IMR-90 (cell line): ENCODE measurements around the gene MPZL3. TPM values are rescaled to one million over a fixed set of nuclear protein-coding genes. Genes with fewer than 3 reads are reported as not detected.

Experiments
- ATAC-seq: fragments of 200-7000 bp; cut with Tn5 transposase; 2 replicates; pipeline ENCODE4 v1.9.1; 2020; ENCODE audit warnings: low read depth, mild to moderate bottlenecking, moderate library complexity
- BruUV-seq: library from RNA; stranded (reverse); fragments of 400-500 nt; replicated peaks from 2 replicates; lab custom pipeline; 2021; lab: Mats Ljungman, UMichigan
- CTCF ChIA-PET: fragments of 300-600 bp; formaldehyde crosslinking; extraction: SDS; loops from one replicate; lab custom pipeline; 2021; ENCODE audit warnings: antibody characterized with exemption; lab: Yijun Ruan, JAX
- POLR2A ChIA-PET: fragments of 300-600 bp; sonication (Branson Sonifier 250); formaldehyde crosslinking; loops from one replicate; lab custom pipeline; 2022; ENCODE audit warnings: antibody characterized with exemption; ENCODE audit not compliant: unreplicated experiment; lab: Charles Lee
- DNase-seq: peaks from one replicate; pipeline ENCODE4 v3.0.0; 2013
- H2AFZ ChIP-seq: replicated peaks from 2 replicates; pipeline ENCODE3; 2013; ENCODE audit warnings: low read length, mild to moderate bottlenecking; ENCODE audit not compliant: poor library complexity
- H2AK5ac ChIP-seq: 2 replicates; pipeline ENCODE4 v1.6.1; 2013; ENCODE audit warnings: low read depth, low read length, inconsistent platforms
- H2AK9ac ChIP-seq: replicated peaks from 2 replicates; pipeline ENCODE3; 2013; ENCODE audit warnings: mild to moderate bottlenecking, low read depth, low read length, moderate library complexity; ENCODE audit not compliant: poor library complexity
- H2BK120ac ChIP-seq: 2 replicates; pipeline ENCODE4 v1.6.1; 2013; ENCODE audit warnings: low read depth, low read length, inconsistent platforms
- H2BK15ac ChIP-seq: 3 replicates; pipeline ENCODE4 v1.6.1; 2013; ENCODE audit warnings: low read depth, low read length, inconsistent platforms
- H2BK20ac ChIP-seq: 2 replicates; pipeline ENCODE4 v1.6.1; 2013; ENCODE audit warnings: low read depth, mild to moderate bottlenecking, inconsistent platforms, low read length, moderate library complexity
- H2BK5ac ChIP-seq: 2 replicates; pipeline ENCODE4 v1.6.1; 2013; ENCODE audit warnings: mild to moderate bottlenecking, low read depth, low read length, inconsistent platforms; ENCODE audit not compliant: poor library complexity, severe bottlenecking
- H3K14ac ChIP-seq: replicated peaks from 2 replicates; pipeline ENCODE4 v1.6.1; 2013; ENCODE audit warnings: low read depth, low read length, inconsistent platforms
- H3K18ac ChIP-seq: 2 replicates; pipeline ENCODE4 v1.6.1; 2013; ENCODE audit warnings: low read depth, low read length, control low read depth
- H3K23ac ChIP-seq: 2 replicates; pipeline ENCODE4 v1.6.1; 2013; ENCODE audit warnings: low read depth, low read length, inconsistent platforms
- H3K27ac ChIP-seq: 2 replicates; pipeline ENCODE4 v1.5.1; 2013; ENCODE audit warnings: mild to moderate bottlenecking, control low read depth, low read length; ENCODE audit not compliant: insufficient read depth
- H3K27me3 ChIP-seq: 2 replicates; pipeline ENCODE4 v1.6.1; 2013; ENCODE audit warnings: low read length; ENCODE audit not compliant: control insufficient read depth, insufficient read depth
- H3K36me3 ChIP-seq: 2 replicates; pipeline ENCODE4 v1.6.1; 2013; ENCODE audit warnings: low read length, mixed read lengths; ENCODE audit not compliant: control insufficient read depth, insufficient read depth
- H3K4ac ChIP-seq: 2 replicates; pipeline ENCODE4 v1.6.1; 2013; ENCODE audit warnings: low read depth, low read length, inconsistent platforms
- H3K4me1 ChIP-seq: 2 replicates; pipeline ENCODE4 v1.6.1; 2013; ENCODE audit warnings: low read length, mixed read lengths; ENCODE audit not compliant: control insufficient read depth, insufficient read depth
- H3K4me2 ChIP-seq: 2 replicates; pipeline ENCODE4 v1.6.1; 2013; ENCODE audit warnings: low read depth, mild to moderate bottlenecking, control low read depth, low read length, moderate library complexity
- H3K4me3 ChIP-seq: 2 replicates; pipeline ENCODE4 v1.5.1; 2013; ENCODE audit warnings: low read depth, mild to moderate bottlenecking, control low read depth, low read length, moderate library complexity; ENCODE audit not compliant: insufficient read depth
- H3K56ac ChIP-seq: 2 replicates; pipeline ENCODE4 v1.6.1; 2013; ENCODE audit warnings: low read length, inconsistent platforms; ENCODE audit not compliant: insufficient read depth; ENCODE audit errors: extremely low read depth
- H3K79me1 ChIP-seq, 2 experiments: 2 replicates each; pipeline ENCODE4 v1.6.1; 2013; ENCODE audit warnings: low read length in 2 of 2, inconsistent platforms in 1 of 2, low read depth in 1 of 2
- H3K9ac ChIP-seq: 2 replicates; pipeline ENCODE4 v1.6.1; 2013; ENCODE audit warnings: low read depth, low read length, control low read depth
- H3K9me1 ChIP-seq: 2 replicates; pipeline ENCODE4 v1.6.1; 2013; ENCODE audit warnings: low read length, inconsistent platforms; ENCODE audit not compliant: insufficient read depth
- H3K9me3 ChIP-seq: 2 replicates; pipeline ENCODE4 v1.6.1; 2013; ENCODE audit warnings: low read length; ENCODE audit not compliant: control insufficient read depth, insufficient read depth
- H4K20me1 ChIP-seq: 2 replicates; pipeline ENCODE4 v1.6.1; 2013; ENCODE audit warnings: low read length, inconsistent platforms; ENCODE audit not compliant: insufficient read depth
- H4K5ac ChIP-seq: 2 replicates; pipeline ENCODE4 v1.6.1; 2013; ENCODE audit warnings: mild to moderate bottlenecking, low read depth, low read length, control low read depth
- H4K8ac ChIP-seq, 2 experiments: 2 replicates each; pipeline ENCODE4 v1.6.1; 2013; ENCODE audit warnings: low read depth in 2 of 2, low read length in 2 of 2, control low read depth in 1 of 2, inconsistent platforms in 1 of 2
- H4K91ac ChIP-seq: 2 replicates; pipeline ENCODE4 v1.6.1; 2013; ENCODE audit warnings: low read depth, low read length, inconsistent platforms; ENCODE audit not compliant: insufficient read depth
- CEBPB ChIP-seq: IDR thresholded peaks from 2 replicates; pipeline ENCODE4 v1.6.1; 2012; ENCODE audit warnings: low read depth, low read length, improper control_type of control experiment
- CTCF ChIP-seq: conservative IDR thresholded peaks from 2 replicates; pipeline ENCODE4 v1.5.1; 2012; ENCODE audit warnings: mild to moderate bottlenecking, low read depth, low read length, improper control_type of control experiment
- ELK1 ChIP-seq: fragments of 150-350 bp; IDR thresholded peaks from 2 replicates; pipeline ENCODE4 v1.6.1; 2016; ENCODE audit warnings: low read depth, mild to moderate bottlenecking, low read length, moderate library complexity, borderline replicate concordance
- MAFK ChIP-seq: IDR thresholded peaks from 2 replicates; pipeline ENCODE4 v1.6.1; 2012; ENCODE audit warnings: low read depth, low read length, improper control_type of control experiment
- MAZ ChIP-seq: IDR thresholded peaks from 2 replicates; pipeline ENCODE4 v1.6.1; 2012; ENCODE audit warnings: low read depth, mild to moderate bottlenecking, low read length, improper control_type of control experiment, moderate library complexity, borderline replicate concordance
- MXI1 ChIP-seq: IDR thresholded peaks from 2 replicates; pipeline ENCODE4 v1.6.1; 2012; ENCODE audit warnings: low read depth, mild to moderate bottlenecking, low read length, moderate library complexity, borderline replicate concordance
- POLR2A ChIP-seq: IDR thresholded peaks from 2 replicates; pipeline ENCODE4 v1.6.1; 2012; ENCODE audit warnings: mild to moderate bottlenecking, low read depth, low read length
- RAD21 ChIP-seq: IDR thresholded peaks from 2 replicates; pipeline ENCODE4 v1.6.1; 2012; ENCODE audit warnings: low read length, improper control_type of control experiment
- RCOR1 ChIP-seq: IDR thresholded peaks from 2 replicates; pipeline ENCODE4 v1.6.1; 2012; ENCODE audit warnings: mild to moderate bottlenecking, low read length, improper control_type of control experiment; ENCODE audit not compliant: insufficient replicate concordance
- RFX5 ChIP-seq: IDR thresholded peaks from 2 replicates; pipeline ENCODE4 v1.8.0; 2012; ENCODE audit warnings: low read depth, mild to moderate bottlenecking, low read length, moderate library complexity
- SMC3 ChIP-seq: fragments of 150-350 bp; IDR thresholded peaks from 2 replicates; pipeline ENCODE4 v1.6.1; 2016; ENCODE audit warnings: low read depth, mild to moderate bottlenecking, antibody characterized with exemption, low read length, moderate library complexity
- WGBS, 2 experiments: methylation state at CpG; one replicate each; pipeline versions ENCODE4 v1.1.5 to v1.1.7; 2013; ENCODE audit warnings: missing lambda C conversion rate in 2 of 2; ENCODE audit not compliant: insufficient read length in 1 of 2; ENCODE audit errors: extremely low coverage in 2 of 2; 5-methylcytosine and 5-hydroxymethylcytosine counted together
- dilution Hi-C: fragments of 300-500 bp; cut with HindIII; formaldehyde crosslinking; loops from one replicate; pipeline ENCODE4 v1.14.3; 2018; ENCODE audit warnings: low sequenced_read_pairs; ENCODE audit not compliant: unreplicated experiment
- in situ Hi-C: fragments of 300-500 bp; cut with MboI; formaldehyde crosslinking; loops from 3 replicates; pipeline ENCODE4 v1.14.3; 2019; ENCODE audit warnings: low sequenced_read_pairs, inconsistent platforms, mixed read lengths
- intact Hi-C: fragments of 100-400 bp; cut with micrococcal nuclease; formaldehyde crosslinking; loops from 2 replicates; pipeline ENCODE4 v1.10.0; 2022
- polyA plus RNA-seq, 3 experiments: library from polyadenylated mRNA; depleted of rRNA; stranded (reverse); fragments of >200 nt; gene quantifications; 2 replicates each; pipeline ENCODE4 v1.2.3, GENCODE V29; 2012; ENCODE audit warnings: low replicate concordance in 1 of 3
- total RNA-seq: library from RNA; depleted of rRNA; stranded (reverse); fragments of >200 nt; gene quantifications from 2 replicates; pipeline ENCODE4 v1.2.3, GENCODE V29; 2012

MPZL3 gene
- total and polyA plus RNA-seq, 2 of the 4 experiments (the other 2 are of a cell fraction), result 0.15 to 0.36 TPM

GRCh38 chr11:118260353-118260752, 8.2 kb upstream of the MPZL3 start:
- ChIA-PET POLR2A (no interaction called here), CTCF (no interaction called here)
- Histone ChIP-seq H3K9me1 (no peaks in the 10 kb centered on the region), H2AFZ (no peak overlapping the region), H3K36me3 (no peaks in the 10 kb centered on the region), H3K4ac (no peak overlapping the region), H4K91ac (no peak overlapping the region), H2BK120ac (no peak overlapping the region), H2AK9ac (no peak overlapping the region), H4K5ac (no peak overlapping the region), H2AK5ac (no peak overlapping the region), H3K14ac (no peak overlapping the region), H2BK5ac (no peak overlapping the region), H4K8ac (no peak overlapping the region), H2BK20ac (no peak overlapping the region), H3K9ac (no peak overlapping the region), H2BK15ac (no peak overlapping the region), H3K9me3 (no peaks in the 10 kb centered on the region), H3K56ac (no peak overlapping the region), H3K4me2 (no peak overlapping the region), H4K20me1 (no peaks in the 10 kb centered on the region), H3K79me1 (no peaks in the 10 kb centered on the region), H3K18ac (no peak overlapping the region), H3K23ac (no peak overlapping the region), H3K4me3 (no peak overlapping the region), H3K4me1 (no peaks in the 10 kb centered on the region), H3K27me3 (peaks cover 21% of the 10 kb centered on the region), H3K27ac (no peak overlapping the region)
- no peak for TF ChIP-seq CEBPB
- no peak for TF ChIP-seq MXI1
- no peak for TF ChIP-seq RAD21
- TF ChIP-seq SMC3, result no peak
- no peak for TF ChIP-seq POLR2A
- TF ChIP-seq CTCF, result no peak
- no peak for TF ChIP-seq MAZ
- no peak for TF ChIP-seq MAFK
- no peak for TF ChIP-seq RCOR1
- TF ChIP-seq RFX5, result no peak
- no peak for TF ChIP-seq ELK1
- dilution Hi-C loops (no loop called here), in situ Hi-C loops (no loop called here), intact Hi-C loops (no loop called here)
- DNase-seq, result no peak
- WGBS, 2 experiments, result no CpG with 5 or more reads among the region's 3 CpGs
- BruUV-seq, result no TSS peak
- ATAC-seq, result no peak
